IPS-18c (cell line): ENCODE data around the gene SRP14.
"Not testable (repeated sequence)": the region's sequence is repeated elsewhere in the genome, so short reads cannot be mapped to it uniquely, and the experiment has no call there.

Experiments
- H3K4me3 ChIP-seq: 2 replicates; pipeline ENCODE4 v1.7.0; 2013; ENCODE audit warnings: low read depth, mild to moderate bottlenecking, low read length, moderate library complexity; ENCODE audit not compliant: insufficient read depth
- H3K9me3 ChIP-seq: one replicate; pipeline ENCODE4 v1.6.1; 2013; ENCODE audit warnings: mild to moderate bottlenecking, low read length, moderate library complexity; ENCODE audit not compliant: control insufficient read depth, insufficient read depth

Gene SRP14

GRCh38 chr15:40043927-40044716 is 5.1 kb upstream of the SRP14 start:
- Histone ChIP-seq H3K9me3 (no peaks in the 10 kb centered on the region), H3K4me3 (no peak overlapping the region)

GRCh38 chr15:40042791-40043320 is 3.9 kb upstream of the SRP14 start:
- H3K4me3 ChIP-seq: no peak overlapping the region
- H3K9me3 ChIP-seq: no peaks in the 10 kb centered on the region

GRCh38 chr15:40040770-40041169 is 1.8 kb upstream of the SRP14 start:
- Histone ChIP-seq H3K9me3 (no peaks in the 10 kb centered on the region), H3K4me3 (no peak overlapping the region)

GRCh38 chr15:40040293-40040635 is 1.3 kb upstream of the SRP14 start:
- H3K9me3 ChIP-seq: no peaks in the 10 kb centered on the region
- H3K4me3 ChIP-seq: no peak overlapping the region

- H3K4me3 ChIP-seq: peak overlapping the region; percentile 98
- no peaks in the 10 kb centered on the region for H3K9me3 ChIP-seq
These were observed 725 bp downstream of the SRP14 start for GRCh38 chr15:40038275-40038637.

- Histone ChIP-seq H3K4me3 (peak overlapping the region; percentile 98), H3K9me3 (no peaks in the 10 kb centered on the region)
These were observed 1.3 kb downstream of the SRP14 start for GRCh38 chr15:40037721-40038120.

GRCh38 chr15:40035182-40035581 is 3.8 kb downstream of the SRP14 start:
- not testable (repeated sequence) for H3K4me3 ChIP-seq, H3K9me3 ChIP-seq

- H3K9me3 ChIP-seq: no peaks in the 10 kb centered on the region
These were observed 4.6 kb downstream of the SRP14 start for GRCh38 chr15:40034186-40034946.

GRCh38 chr15:40032125-40032839 is 6.7 kb downstream of the SRP14 start:
- H3K9me3 ChIP-seq: no peaks in the 10 kb centered on the region
- no peak overlapping the region for H3K4me3 ChIP-seq

More at GRCh38 chr15:40034186-40034946, 4.6 kb downstream of the SRP14 start:
- no peak overlapping the region for H3K4me3 ChIP-seq

GRCh38 chr15:40031300-40031699 is 7.7 kb downstream of the SRP14 start:
- H3K4me3 ChIP-seq: no peak overlapping the region
- H3K9me3 ChIP-seq: no peaks in the 10 kb centered on the region

GRCh38 chr15:40029979-40030893 is 8.7 kb downstream of the SRP14 start:
- H3K9me3 ChIP-seq: no peaks in the 10 kb centered on the region
- no peak overlapping the region for H3K4me3 ChIP-seq

- no peaks in the 10 kb centered on the region for H3K9me3 ChIP-seq
- no peak overlapping the region for H3K4me3 ChIP-seq
These were observed 10.1 kb downstream of the SRP14 start for GRCh38 chr15:40028853-40029252.

GRCh38 chr15:40028193-40028592 is 10.8 kb downstream of the SRP14 start:
- Histone ChIP-seq H3K9me3 (no peaks in the 10 kb centered on the region), H3K4me3 (no peak overlapping the region)

GRCh38 chr15:40016224-40016865 is 22.6 kb downstream of the SRP14 start:
- Histone ChIP-seq H3K9me3 (peaks cover 20% of the 10 kb centered on the region), H3K4me3 (no peak overlapping the region)

GRCh38 chr15:40014390-40014789 is 24.6 kb downstream of the SRP14 start:
- Histone ChIP-seq H3K9me3 (peaks cover 20% of the 10 kb centered on the region), H3K4me3 (no peak overlapping the region)

GRCh38 chr15:40013372-40013771 is 25.6 kb downstream of the SRP14 start:
- peaks cover 20% of the 10 kb centered on the region for H3K9me3 ChIP-seq

More at GRCh38 chr15:40013372-40013771, 25.6 kb downstream of the SRP14 start:
- H3K4me3 ChIP-seq: not testable (repeated sequence)
